ENCODE data around the gene STIL.
"Not testable (repeated sequence)": the region's sequence is repeated elsewhere in the genome, so short reads cannot be mapped to it uniquely, and the experiment has no call there.

The STIL gene

DNA sequence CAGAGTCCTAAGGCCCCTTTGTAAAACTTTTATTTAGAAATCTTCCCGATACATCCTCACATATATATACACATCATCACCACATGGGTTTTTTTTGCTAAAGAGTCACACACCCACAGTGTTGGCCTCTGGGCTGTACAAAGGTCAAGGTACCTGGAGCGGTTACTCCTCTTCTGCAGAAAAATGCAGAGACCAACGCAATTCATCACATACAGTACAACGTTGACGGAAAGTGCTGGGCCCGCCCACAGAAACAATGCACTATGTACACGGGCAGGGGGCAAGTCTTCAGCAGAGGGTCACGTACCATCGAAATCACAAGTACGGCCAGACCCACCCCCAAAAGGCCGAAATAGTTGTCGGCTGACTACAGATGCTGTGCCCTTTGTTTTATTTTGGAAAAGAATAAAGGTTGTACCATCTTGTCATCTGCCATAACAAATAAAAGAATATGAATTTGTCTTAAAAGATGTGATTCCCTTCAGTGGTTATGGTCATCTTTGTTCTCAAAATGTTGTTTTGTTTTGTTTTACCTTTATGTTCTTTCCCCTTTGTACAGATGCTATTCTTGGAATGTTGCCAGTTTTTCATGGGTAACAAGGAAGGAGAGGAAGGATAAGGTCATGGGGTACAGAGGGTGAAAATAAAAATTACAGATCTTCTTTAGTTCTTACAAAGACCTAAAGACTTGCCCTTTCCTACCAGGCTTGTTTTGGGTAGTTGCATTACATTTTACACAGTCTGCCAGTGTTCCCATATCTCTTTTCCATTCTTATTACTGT, 97.5 kb downstream of the STIL start:
- DNase-seq = no peak

DNA sequence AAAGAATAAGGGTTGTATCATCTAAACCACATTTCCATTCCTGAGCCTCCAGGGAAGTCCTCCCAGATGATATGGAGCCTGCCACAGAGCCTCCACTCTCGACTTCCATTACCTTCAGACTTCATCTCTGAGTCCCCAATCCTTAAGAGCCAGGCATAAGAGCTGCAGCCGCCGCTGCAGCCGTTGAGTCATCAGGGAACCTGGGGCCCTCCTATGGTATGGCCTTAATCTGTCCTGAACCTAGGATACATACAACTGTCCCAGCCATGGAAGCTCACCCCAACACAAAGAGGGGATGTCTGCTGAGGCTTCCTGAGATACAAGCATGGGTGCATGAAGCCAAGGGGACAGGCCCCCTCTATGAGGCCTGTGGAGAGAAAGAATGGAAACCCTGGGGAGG, 98.2 kb downstream of the STIL start:
- no peak for DNase-seq

DNA sequence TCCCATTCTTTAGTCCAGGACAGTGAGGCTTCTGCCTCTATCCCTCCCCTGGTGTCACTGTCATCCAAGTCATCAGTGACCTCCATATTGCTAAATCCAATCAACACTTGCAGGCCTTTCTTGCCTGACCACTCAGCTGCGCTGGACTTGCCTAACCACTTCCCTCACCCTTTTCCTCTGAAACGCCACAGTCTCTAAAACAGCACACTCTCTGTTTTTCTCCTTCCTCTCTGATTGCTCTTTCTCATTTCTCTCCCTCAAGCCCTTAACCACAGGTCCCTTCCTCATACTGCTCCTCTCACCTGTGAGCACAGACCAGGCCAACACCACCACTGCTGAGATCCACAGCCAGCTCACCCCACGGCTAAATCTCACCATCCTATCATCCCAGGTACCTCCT, 99.4 kb downstream of the STIL start:
- DNase-seq = no peak

DNA sequence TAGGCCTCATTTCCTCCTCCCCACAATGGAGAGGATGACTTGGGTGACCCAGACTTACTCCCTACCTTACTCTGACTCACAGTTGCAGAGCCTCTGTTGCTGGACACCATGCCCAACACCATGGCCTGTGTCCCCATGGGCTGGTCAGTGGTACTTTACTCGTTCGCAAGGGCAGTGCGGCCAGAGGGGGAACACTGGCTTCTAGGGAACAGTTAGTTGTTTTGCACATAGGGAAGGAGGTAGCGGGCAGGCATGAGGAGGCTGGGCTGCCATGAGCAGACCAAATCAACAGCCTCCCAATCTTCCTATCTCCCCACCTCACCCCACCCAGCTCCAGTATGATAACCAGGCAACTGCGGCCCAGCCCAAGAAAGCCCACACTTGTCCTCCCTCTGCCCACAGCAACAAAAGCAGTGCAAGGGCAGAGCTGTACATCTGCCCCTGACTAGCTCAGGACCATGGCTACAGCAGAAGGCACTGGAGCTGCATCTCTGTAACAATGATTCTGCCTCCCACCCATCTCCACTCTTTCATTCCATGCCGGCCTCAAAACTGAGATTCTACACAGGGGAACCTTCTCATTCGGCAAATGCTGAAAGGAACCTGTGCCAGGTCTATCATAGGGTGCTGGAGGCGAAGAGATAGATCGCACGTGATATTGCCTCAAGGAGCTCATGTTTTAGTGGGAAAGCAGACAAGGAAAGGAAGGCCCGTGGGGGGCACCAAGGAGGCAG, 100.5 kb downstream of the STIL start:
- no peak for DNase-seq

DNA sequence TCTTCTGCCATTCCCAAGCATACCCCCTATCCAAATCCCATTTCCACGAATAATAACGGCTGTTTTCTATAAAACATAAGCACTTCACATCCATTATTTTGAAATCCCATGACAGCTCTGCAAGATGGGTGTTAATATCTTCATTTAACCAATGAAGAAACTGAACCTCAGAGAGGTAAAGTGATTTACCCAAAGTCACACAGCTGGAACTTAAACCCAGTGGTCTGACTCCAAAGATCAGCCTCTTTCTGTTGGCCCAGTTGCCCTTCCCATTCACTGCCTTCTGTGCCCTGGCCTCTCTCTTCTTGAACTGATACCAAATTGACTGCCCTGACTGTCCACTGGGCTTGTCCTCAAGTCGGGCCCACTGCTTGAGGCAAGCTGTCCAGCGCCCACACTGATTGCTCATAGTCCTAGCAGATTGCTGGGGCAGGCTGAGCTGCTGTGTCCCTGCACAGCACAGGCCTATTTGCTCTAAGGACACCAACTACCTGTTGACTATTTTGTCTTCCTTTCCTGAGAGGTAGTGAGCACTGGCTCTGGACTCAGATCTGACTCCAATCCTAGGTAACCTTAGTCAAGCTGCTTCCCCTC, 101.2 kb downstream of the STIL start:
- DNase-seq = no peak

DNA sequence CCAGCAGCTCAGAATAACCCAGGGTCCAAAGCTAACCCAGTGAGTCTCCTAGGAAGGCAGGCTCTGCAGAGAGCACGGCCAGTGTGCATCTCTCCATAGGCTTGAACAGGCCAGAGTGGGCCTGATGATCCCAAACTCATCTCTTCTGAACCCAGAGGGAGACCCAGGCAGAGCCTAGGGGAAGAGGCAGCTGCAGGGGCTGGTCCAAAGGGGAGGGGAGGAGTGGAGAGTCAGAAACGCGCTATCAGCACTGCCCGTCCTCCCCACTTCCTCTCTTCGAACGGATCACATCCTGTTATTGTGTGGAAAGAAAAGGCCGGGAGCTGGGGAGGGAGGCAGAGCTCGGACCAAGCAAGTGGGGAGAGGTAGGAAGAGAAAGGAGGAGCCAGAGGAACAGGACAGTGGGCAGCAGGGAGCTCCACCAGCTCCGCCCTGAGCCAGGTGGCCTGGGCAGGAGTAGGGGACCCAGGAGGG, 102.1 kb downstream of the STIL start:
- DNase-seq = no peak

DNA sequence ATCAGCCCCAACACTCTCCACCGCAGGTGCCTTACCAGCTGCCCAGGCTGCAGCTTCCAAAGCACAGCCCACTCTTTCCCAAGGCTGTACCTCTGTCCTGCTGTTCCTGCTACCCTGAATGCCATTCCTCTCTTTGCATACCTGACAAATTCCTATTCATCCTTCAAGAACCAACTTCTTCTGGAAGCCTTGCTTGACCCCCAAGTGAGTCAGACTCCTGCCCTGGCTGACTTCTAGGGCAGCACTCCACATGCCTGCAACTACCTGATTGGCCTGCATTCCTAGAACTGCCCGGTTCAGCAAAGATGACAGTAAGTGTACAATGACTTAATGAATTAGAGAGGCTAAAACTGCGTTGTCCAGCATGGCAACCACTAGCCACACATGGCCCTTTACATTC, 103.3 kb downstream of the STIL start:
- no peak for DNase-seq

DNA sequence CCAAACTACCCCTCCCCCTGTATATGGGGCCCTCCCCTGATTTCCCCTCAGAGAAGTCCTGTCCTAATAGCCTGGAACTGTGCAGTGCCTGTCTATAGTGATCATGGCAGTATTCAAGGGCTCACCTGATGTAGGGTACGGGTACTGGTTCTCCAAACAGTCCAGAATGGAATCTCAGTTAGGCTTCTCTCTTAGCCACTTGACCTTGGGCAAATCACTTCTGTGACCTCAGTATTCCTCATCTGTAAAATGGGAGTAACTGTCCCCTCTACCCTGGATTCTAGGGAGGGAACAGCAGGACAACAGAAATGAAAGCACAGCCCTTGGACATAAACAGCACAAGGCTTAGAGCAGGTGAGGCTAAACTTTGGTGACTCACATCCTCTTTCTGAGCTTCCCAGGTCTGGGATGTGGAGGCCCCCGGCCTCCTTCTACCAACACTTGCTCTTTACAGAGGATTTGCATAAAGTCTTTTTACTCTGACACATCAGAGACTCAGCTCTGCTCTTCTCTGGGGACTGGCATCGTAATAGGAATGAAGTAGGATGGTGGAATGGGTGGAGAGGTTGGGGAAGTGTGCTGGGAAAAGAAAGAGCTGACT, 104.1 kb downstream of the STIL start:
- no peak for DNase-seq

DNA sequence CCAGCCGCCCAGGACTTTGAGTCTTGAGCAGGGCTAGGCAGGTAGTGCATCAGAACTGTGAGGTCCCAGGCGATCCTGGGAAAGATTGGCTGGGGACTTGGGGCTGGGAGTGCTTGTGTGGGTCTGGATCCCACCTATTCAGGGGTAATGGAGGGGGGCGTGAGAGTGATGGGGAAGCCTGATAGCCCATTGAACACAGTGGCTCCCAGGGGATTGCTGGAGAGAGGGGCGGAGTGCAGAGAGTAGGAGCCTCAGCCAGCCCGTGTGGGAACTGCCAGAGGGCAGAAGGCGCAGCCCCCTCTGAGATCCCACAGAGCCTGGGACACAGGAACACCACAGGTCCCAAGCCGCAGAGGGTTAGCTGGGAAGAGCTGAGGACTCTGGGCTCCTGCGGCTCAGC, 104.9 kb downstream of the STIL start:
- no peak for DNase-seq

DNA sequence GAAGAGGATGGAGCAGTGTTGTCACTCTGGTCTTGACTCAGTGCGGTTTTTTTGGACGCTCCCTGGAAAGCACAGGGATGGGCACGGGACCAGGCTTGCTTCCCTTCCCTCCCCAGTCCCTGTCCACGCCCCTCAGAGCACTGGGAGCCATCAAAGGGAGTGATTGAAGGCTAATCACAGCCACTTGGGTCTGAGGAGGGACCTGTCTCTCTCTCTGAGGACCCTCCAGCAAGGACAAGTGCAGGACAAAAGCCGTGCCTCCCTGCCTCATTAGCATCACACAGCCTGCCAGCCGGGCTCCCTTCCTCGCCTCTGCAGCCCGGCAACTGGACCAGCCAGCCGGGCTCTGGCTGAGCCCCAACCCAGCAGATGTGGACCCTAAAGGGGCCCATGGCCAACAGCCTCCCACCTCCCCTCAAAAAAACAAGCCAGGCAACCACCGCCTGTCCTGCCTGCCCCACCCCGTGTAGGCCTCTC, 105.5 kb downstream of the STIL start:
- no peak for DNase-seq

DNA sequence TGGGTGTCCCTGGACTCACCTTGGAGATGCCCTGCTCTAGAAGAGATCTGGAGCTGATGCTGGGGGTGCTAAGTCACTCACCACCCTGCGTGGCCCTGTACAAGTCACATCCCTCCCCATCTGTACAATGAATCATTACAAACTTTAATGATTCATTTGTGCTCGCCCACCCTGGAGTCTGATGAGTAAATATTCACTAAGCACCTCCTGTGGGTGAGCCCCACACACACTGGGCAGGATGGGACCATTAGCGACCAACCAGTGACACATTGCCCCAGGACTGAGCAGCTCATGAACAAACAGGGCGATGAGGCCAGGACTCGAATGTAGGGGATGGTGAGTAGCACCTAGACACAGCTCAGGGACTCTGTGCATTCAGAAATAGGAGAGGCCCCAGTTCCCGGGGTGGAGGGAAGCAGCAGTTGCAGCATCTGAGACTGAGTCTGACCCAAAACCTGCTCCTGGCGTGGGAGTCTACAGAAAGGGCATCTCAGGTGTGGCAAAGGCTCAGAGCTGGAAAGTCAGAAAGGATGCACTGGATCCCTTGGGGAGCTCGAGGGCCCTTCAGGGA, 106.1 kb downstream of the STIL start:
- DNase-seq = no peak

DNA sequence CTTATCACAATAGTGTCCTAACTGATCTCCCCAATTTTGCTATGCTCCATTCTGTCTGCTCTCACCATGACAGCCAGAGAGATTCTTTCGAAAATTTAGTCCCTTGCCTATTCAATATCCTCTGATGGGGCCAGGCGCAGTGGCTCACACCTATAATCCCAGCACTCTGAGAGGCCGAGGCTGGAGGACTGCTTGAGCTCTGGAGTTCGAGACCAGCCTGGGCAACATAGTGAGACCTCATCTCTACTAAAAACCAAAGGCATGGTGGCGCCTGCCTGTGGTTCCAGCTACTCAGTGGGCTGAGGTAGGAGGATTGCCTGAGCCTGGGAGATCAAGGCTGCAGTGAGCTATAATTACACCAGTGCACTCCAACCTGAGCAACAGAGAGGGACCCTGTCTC, 108.0 kb downstream of the STIL start:
- DNase-seq = no peak

DNA sequence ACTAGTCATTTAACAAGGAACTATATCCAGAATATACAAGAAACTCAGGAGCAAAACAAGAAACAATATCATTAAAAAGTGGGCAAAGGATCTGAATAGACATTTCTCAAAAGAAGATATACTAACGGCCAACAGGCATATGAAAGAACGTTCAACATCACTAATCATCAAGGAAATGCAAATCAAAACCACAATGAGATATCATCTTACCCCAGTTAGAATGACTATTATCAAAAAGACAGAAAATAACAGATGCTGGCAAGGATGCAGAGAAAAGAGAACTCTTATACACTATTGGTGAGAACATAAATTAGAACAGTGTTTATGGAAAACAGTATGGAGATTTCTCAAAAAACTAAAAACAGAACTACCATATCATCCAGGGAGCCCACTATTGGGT, 110.4 kb downstream of the STIL start:
- not testable (repeated sequence) for DNase-seq

DNA sequence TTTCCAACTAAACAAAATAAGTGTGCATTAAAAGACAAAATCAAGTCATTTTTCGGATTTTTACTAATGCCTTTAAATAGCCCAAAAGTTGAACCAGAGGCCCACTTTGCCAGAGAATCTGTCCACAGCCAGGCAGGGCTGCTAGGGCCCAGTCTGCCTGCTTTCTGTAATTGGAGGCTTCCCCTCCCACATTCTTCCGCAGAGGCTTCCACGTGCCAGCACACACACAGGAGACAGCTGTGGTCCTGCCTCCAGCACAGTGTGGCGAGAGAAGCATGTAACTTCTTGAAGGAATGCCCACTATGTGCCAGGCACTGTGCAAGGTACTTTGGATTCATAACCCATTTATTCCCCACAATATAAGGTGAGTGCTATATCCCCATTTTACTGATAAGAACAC, 112.8 kb downstream of the STIL start:
- DNase-seq = no peak
